ENCODE measurements around the gene ISG20L2. TPM values are rescaled to one million over a fixed set of nuclear protein-coding genes. Genes with fewer than 3 reads are reported as not detected.
A peak's percentile ranks its signal among the peaks of the same experiment; 100 is the strongest.
"Not testable (repeated sequence)": the region's sequence is repeated elsewhere in the genome, so short reads cannot be mapped to it uniquely, and the experiment has no call there.

The ISG20L2 gene
- total RNA-seq, 1 experiment from 2014 or later = 33.2 TPM

GRCh38 chr1:156767101-156767878 lies 38.7 kb upstream of the ISG20L2 start, which contains the start of gene PRCC:
Gene PRCC, plus strand, starts transcription at chr1:156767535. Its CDS starts 237 bp downstream, at chr1:156767772.
- BruUV-seq (replicated peaks) = no TSS peak
- Histone ChIP-seq H3K4me1 (replicated peaks; ENCODE audit: insufficient read depth) (peaks cover 18% of the 10 kb centered on the region), H3K27me3 (ENCODE audit: insufficient read depth, low read depth) (no peaks in the 10 kb centered on the region), H3K9me3 (ENCODE audit: insufficient read depth, low read depth) (no peaks in the 10 kb centered on the region), H3F3A (ENCODE audit: insufficient read depth, low read depth) (peaks cover 8% of the 10 kb centered on the region), H3K36me3 (ENCODE audit: low read depth) (0 out of 2 replicates have a peak, but pooled peaks cover 11% of the 10 kb centered on the region), H3K9me2 (ENCODE audit: insufficient read depth) (no peaks in the 10 kb centered on the region), H2AFZ (peak within 1 kb of the TSS; percentile 87), H3K79me2 (ENCODE audit: low read depth) (peaks cover 56% of the 10 kb centered on the region), H4K20me1 (ENCODE audit: insufficient read depth) (peaks cover 15% of the 10 kb centered on the region), H3K4me2 (peak within 1 kb of the TSS; percentile 90), H3K4me3 (peak within 1 kb of the TSS; percentile 96), H3K27ac (peak within 1 kb of the TSS; percentile 76)
- intact Hi-C loops (cut with micrococcal nuclease; ENCODE audit: unreplicated experiment) = loop anchor here (1.0 to 5.0 kb wide), 4 partner anchors 16 to 75 kb away; partner anchors contain the start of genes HDGF, ISG20L2, METTL25B and MRPL24
- TF ChIP-seq EZH2 (IDR thresholded peaks at IDR 0.05; ENCODE audit: low read depth) = no peak
- TF ChIP-seq, protein P1, sequence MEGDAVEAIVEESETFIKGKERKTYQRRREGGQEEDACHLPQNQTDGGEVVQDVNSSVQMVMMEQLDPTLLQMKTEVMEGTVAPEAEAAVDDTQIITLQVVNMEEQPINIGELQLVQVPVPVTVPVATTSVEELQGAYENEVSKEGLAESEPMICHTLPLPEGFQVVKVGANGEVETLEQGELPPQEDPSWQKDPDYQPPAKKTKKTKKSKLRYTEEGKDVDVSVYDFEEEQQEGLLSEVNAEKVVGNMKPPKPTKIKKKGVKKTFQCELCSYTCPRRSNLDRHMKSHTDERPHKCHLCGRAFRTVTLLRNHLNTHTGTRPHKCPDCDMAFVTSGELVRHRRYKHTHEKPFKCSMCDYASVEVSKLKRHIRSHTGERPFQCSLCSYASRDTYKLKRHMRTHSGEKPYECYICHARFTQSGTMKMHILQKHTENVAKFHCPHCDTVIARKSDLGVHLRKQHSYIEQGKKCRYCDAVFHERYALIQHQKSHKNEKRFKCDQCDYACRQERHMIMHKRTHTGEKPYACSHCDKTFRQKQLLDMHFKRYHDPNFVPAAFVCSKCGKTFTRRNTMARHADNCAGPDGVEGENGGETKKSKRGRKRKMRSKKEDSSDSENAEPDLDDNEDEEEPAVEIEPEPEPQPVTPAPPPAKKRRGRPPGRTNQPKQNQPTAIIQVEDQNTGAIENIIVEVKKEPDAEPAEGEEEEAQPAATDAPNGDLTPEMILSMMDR (conservative IDR thresholded peaks at IDR 0.05) = no peak
- POLR2A ChIA-PET (ENCODE audit: unreplicated experiment) = interaction anchor here (0.5 to 1.0 kb wide), 9 partner anchors 14 to 230 kb away, joined by 3 to 26 read pairs (median 5); partner anchors contain the start of genes ISG20L2, METTL25B and MRPL24
- DNase-seq = peak; percentile 96 to 99
- CTCF ChIA-PET = interaction anchor here (1.0 kb wide), 2 partner anchors 41 to 78 kb away, joined by 3 to 5 read pairs; no protein-coding TSS in a partner anchor

GRCh38 chr1:156766298-156767100 lies 37.9 kb upstream of the ISG20L2 start:
- Histone ChIP-seq H3K9me2 (ENCODE audit: insufficient read depth) (no peaks in the 10 kb centered on the region), H3K79me2 (ENCODE audit: low read depth) (peaks cover 49% of the 10 kb centered on the region), H3K27me3 (ENCODE audit: insufficient read depth, low read depth) (no peaks in the 10 kb centered on the region), H3K36me3 (ENCODE audit: low read depth) (0 out of 2 replicates have a peak, but pooled peaks cover 11% of the 10 kb centered on the region), H3F3A (ENCODE audit: insufficient read depth, low read depth) (peaks cover 5% of the 10 kb centered on the region), H4K20me1 (ENCODE audit: insufficient read depth) (peaks cover 15% of the 10 kb centered on the region), H3K4me1 (replicated peaks; ENCODE audit: insufficient read depth) (peaks cover 18% of the 10 kb centered on the region), H2AFZ (peak overlapping the region; percentile 87), H3K4me3 (peak overlapping the region; percentile 80), H3K9me3 (ENCODE audit: insufficient read depth, low read depth) (no peaks in the 10 kb centered on the region), H3K4me2 (peak overlapping the region; percentile 82), H3K27ac (peak overlapping the region; percentile 36; the same call in 1 of the 2 replicates)
- intact Hi-C loops (cut with micrococcal nuclease; ENCODE audit: unreplicated experiment) = loop anchor here (1.0 to 5.0 kb wide), 4 partner anchors 15 to 74 kb away; partner anchors contain the start of genes HDGF, ISG20L2, METTL25B and MRPL24
- BruUV-seq (replicated peaks) = TSS peak; percentile 75
- TF ChIP-seq EZH2 (IDR thresholded peaks at IDR 0.05; ENCODE audit: low read depth) = no peak
- TF ChIP-seq, protein P1 (conservative IDR thresholded peaks at IDR 0.05) = no peak
- CTCF ChIA-PET = interaction anchor here (1.0 kb wide), 2 partner anchors 40 to 77 kb away, joined by 3 to 5 read pairs; no protein-coding TSS in a partner anchor
- peak in 1 of 2 experiments; percentile 39 for DNase-seq
- POLR2A ChIA-PET (ENCODE audit: unreplicated experiment) = interaction anchor here (0.5 to 1.0 kb wide), 5 partner anchors 14 to 36 kb away, joined by 3 to 26 read pairs (median 10); partner anchors contain the start of gene MRPL24

- Histone ChIP-seq H3K27ac (no peak overlapping the region), H3K9me2 (ENCODE audit: insufficient read depth) (no peaks in the 10 kb centered on the region), H3K27me3 (ENCODE audit: insufficient read depth, low read depth) (no peaks in the 10 kb centered on the region), H3K9me3 (ENCODE audit: insufficient read depth, low read depth) (no peaks in the 10 kb centered on the region), H3K36me3 (ENCODE audit: low read depth) (0 out of 2 replicates have a peak, but pooled peaks cover 8% of the 10 kb centered on the region), H3K4me2 (peak overlapping the region; percentile 82), H3K79me2 (ENCODE audit: low read depth) (peaks cover 41% of the 10 kb centered on the region), H2AFZ (no peak overlapping the region), H4K20me1 (ENCODE audit: insufficient read depth) (peaks cover 11% of the 10 kb centered on the region; the same call in 1 of the 2 replicates), H3F3A (ENCODE audit: insufficient read depth, low read depth) (peaks cover 5% of the 10 kb centered on the region), H3K4me3 (peak overlapping the region; percentile 80; the same call in 1 of the 2 replicates), H3K4me1 (replicated peaks; ENCODE audit: insufficient read depth) (peaks cover 18% of the 10 kb centered on the region)
- ChIA-PET CTCF (no interaction called here), POLR2A (ENCODE audit: unreplicated experiment) (no interaction called here)
- TF ChIP-seq EZH2 (IDR thresholded peaks at IDR 0.05; ENCODE audit: low read depth) = no peak
- TF ChIP-seq, protein P1 (conservative IDR thresholded peaks at IDR 0.05) = no peak
- intact Hi-C loops (cut with micrococcal nuclease; ENCODE audit: unreplicated experiment) = loop anchor here (5.0 kb wide), 1 partner anchor 73 kb away; no protein-coding TSS in a partner anchor
- BruUV-seq (replicated peaks) = no TSS peak
- DNase-seq = no peak
Measured at GRCh38 chr1:156765666-156766065, 37.1 kb upstream of the ISG20L2 start.

DNA sequence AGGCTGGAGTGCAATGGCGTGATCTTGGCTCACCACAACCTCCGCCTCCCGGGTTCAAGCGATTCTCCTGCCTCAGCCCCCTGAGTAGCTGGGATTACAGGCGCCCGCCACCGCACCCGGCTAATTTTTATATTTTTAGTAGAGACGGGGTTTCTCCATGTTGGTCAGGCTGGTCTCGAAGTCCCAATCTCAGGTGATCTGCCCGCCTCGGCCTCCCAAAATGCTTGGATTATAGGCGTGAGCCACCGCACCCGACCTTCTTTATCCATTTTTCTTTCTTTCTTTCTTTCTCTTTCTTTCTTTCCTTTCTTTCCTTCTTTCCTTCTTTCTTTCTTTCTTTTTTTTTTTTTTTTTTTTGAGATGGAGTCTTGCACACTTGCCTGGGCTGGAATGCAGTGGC lies 36.6 kb upstream of the ISG20L2 start:
- H3K4me3 ChIP-seq; POLR2A ChIA-PET (ENCODE audit: unreplicated experiment); H3K27ac ChIP-seq; H3K9me3 ChIP-seq (ENCODE audit: insufficient read depth, low read depth); H2AFZ ChIP-seq; H3K9me2 ChIP-seq (ENCODE audit: insufficient read depth); H3K4me2 ChIP-seq; H3K36me3 ChIP-seq (ENCODE audit: low read depth); H3F3A ChIP-seq (ENCODE audit: insufficient read depth, low read depth); DNase-seq; H3K27me3 ChIP-seq (ENCODE audit: insufficient read depth, low read depth); BruUV-seq (replicated peaks): not testable (repeated sequence)
- peaks cover 18% of the 10 kb centered on the region for H3K4me1 ChIP-seq (replicated peaks; ENCODE audit: insufficient read depth)
- intact Hi-C loops (cut with micrococcal nuclease; ENCODE audit: unreplicated experiment) = loop anchor here (5.0 kb wide), 1 partner anchor 73 kb away; no protein-coding TSS in a partner anchor
- CTCF ChIA-PET = interaction anchor here (0.6 kb wide), 1 partner anchor 15 kb away, joined by 4 read pairs; no protein-coding TSS in a partner anchor
- peaks cover 35% of the 10 kb centered on the region for H3K79me2 ChIP-seq (ENCODE audit: low read depth)
- peaks cover 11% of the 10 kb centered on the region; the same call in 1 of the 2 replicates for H4K20me1 ChIP-seq (ENCODE audit: insufficient read depth)
